ENCODE results near the gene CD58. TPM values are rescaled to one million over a fixed set of nuclear protein-coding genes. Genes with fewer than 3 reads are reported as not detected.
A peak's percentile ranks its signal among the peaks of the same experiment; 100 is the strongest.

The CD58 gene
- total and polyA plus RNA-seq, 9 of the 15 experiments (the other 6 are each of a cell fraction or from before 2014, with no cell fraction given): 18.1 to 113 (median 37.4) TPM

GRCh38 chr1:116471241-116471640, 99.6 kb downstream of the CD58 start:
- no peaks in the 10 kb centered on the region for H3K36me3 ChIP-seq (ENCODE audit: control insufficient read depth, insufficient read depth, low read length)
- WGBS (ENCODE audit: insufficient coverage, low coverage, missing lambda C conversion rate): 3% methylated on average over 4 of the region's 4 CpGs
- DNase-seq (ENCODE audit: extremely low read depth in 1 of 4, low spot score in 3 of 4) (peak; percentile 65 to 77 (median 70)), ATAC-seq (peak; percentile 84), FAIRE-seq (peak; percentile 37)
- in situ Hi-C loops (cut with MboI): no loop called here
- no TSS peak for BruUV-seq (replicated peaks)
- H3K4me3 ChIP-seq: no peak overlapping the region
- H3K27me3 ChIP-seq (ENCODE audit: control insufficient read depth in 2 of 2, insufficient read depth in 2 of 2, low read length in 2 of 2): no peaks in the 10 kb centered on the region
- H3K9me1 ChIP-seq (ENCODE audit: control insufficient read depth, insufficient read depth, low read length): no peaks in the 10 kb centered on the region
- H3K9me3 ChIP-seq (replicated peaks; ENCODE audit: control insufficient read depth, insufficient read depth, low read depth, low read length): no peaks in the 10 kb centered on the region
- no peak overlapping the region for H2AFZ ChIP-seq (ENCODE audit: low read depth, low read length)
- peak overlapping the region; percentile 17; the same call in 1 of the 2 replicates for H3K4me2 ChIP-seq (ENCODE audit: insufficient read depth, low read length)
- POLR2A ChIA-PET: interaction anchor here (0.6 to 1.8 kb wide), 5 partner anchors 9 to 842 kb away, joined by 3 to 5 read pairs (median 3); no protein-coding TSS in a partner anchor
- H3K4me1 ChIP-seq (replicated peaks in 1 of 2; ENCODE audit: control insufficient read depth in 2 of 2, insufficient read depth in 2 of 2, low read length in 2 of 2): peaks cover 18 to 20% of the 10 kb centered on the region in 2 experiments; a peak in 4 of 5 replicates
- peak overlapping the region in 1 of 2 experiments; percentile 2; a peak in 1 of 4 replicates for H3K9ac ChIP-seq (ENCODE audit: insufficient read depth in 1 of 2, low read depth in 2 of 2, low read length in 2 of 2)
- H3K27ac ChIP-seq (ENCODE audit: extremely low read depth, low read depth, low read length): no peak overlapping the region
- H3K79me2 ChIP-seq (ENCODE audit: control insufficient read depth, insufficient read depth, low read length): no peaks in the 10 kb centered on the region
- CTCF ChIA-PET (ENCODE audit: low intra/inter-chr PET ratio): no interaction called here
- no peaks in the 10 kb centered on the region for H4K20me1 ChIP-seq (replicated peaks; ENCODE audit: control insufficient read depth, insufficient read depth, low read length)
- intact Hi-C loops (cut with micrococcal nuclease): no loop called here
- TF ChIP-seq POU5F1 (IDR thresholded peaks at IDR 0.05; ENCODE audit: borderline replicate concordance, low read depth, low read length, partially characterized antibody): no peak
- no peak for TF ChIP-seq ZNF589 (CRISPR knock-in tag; IDR thresholded peaks at IDR 0.05; ENCODE audit: low read depth)
- no peak for TF ChIP-seq ZNF445 (CRISPR knock-in tag; IDR thresholded peaks at IDR 0.05; ENCODE audit: low read depth)
- 0 out of 2 replicates have a peak, but pooled peaks have one; percentile 27 for TF ChIP-seq PHB2 (IDR thresholded peaks at IDR 0.05; ENCODE audit: low read depth)
- TF ChIP-seq ZBED1 (IDR thresholded peaks at IDR 0.05): no peak
- no peak for TF ChIP-seq KAT8 (IDR thresholded peaks at IDR 0.05; ENCODE audit: low read depth)
- no peak for TF ChIP-seq FOXJ2 (tag; IDR thresholded peaks at IDR 0.05)
- no peak for TF ChIP-seq CCAR2 (IDR thresholded peaks at IDR 0.05; ENCODE audit: low read depth, low read length)
- TF ChIP-seq EWSR1 (IDR thresholded peaks at IDR 0.05; ENCODE audit: borderline replicate concordance, low read depth, partially characterized antibody): no peak
- TF ChIP-seq IRF2 (CRISPR knock-in tag; IDR thresholded peaks at IDR 0.05): no peak
- no peak for TF ChIP-seq PREB (CRISPR knock-in tag; IDR thresholded peaks at IDR 0.05)
- no peak for TF ChIP-seq CBFB (CRISPR knock-in tag; IDR thresholded peaks at IDR 0.05)
- no peak for TF ChIP-seq SMAD1 (IDR thresholded peaks at IDR 0.05; ENCODE audit: low read depth, low read length, partially characterized antibody)
- TF ChIP-seq ETS1 (conservative IDR thresholded peaks at IDR 0.05; ENCODE audit: control insufficient read depth, low read depth, low read length): no peak
- no peak for TF ChIP-seq CREB5 (CRISPR knock-in tag; IDR thresholded peaks at IDR 0.05)
- TF ChIP-seq RAD21 (CRISPR knock-in tag; conservative IDR thresholded peaks at IDR 0.05 in 1 of 2, IDR thresholded peaks at IDR 0.05 in 1 of 2): peak in 1 of 2 experiments; percentile 15; a peak in 1 of 4 replicates
- TF ChIP-seq FOXJ3 (CRISPR knock-in tag; IDR thresholded peaks at IDR 0.05): no peak
- TF ChIP-seq SIN3B (IDR thresholded peaks at IDR 0.05; ENCODE audit: low read depth): no peak
- TF ChIP-seq VEZF1 (CRISPR knock-in tag; IDR thresholded peaks at IDR 0.05): peak; percentile 58
